Measurements from ENCODE around the gene HOXA11. TPM values are rescaled to one million over a fixed set of nuclear protein-coding genes. Genes with fewer than 3 reads are reported as not detected.

Gene HOXA11
- total RNA-seq, 2 experiments from 2014 or later, result 0.13 to 0.18 TPM

DNA sequence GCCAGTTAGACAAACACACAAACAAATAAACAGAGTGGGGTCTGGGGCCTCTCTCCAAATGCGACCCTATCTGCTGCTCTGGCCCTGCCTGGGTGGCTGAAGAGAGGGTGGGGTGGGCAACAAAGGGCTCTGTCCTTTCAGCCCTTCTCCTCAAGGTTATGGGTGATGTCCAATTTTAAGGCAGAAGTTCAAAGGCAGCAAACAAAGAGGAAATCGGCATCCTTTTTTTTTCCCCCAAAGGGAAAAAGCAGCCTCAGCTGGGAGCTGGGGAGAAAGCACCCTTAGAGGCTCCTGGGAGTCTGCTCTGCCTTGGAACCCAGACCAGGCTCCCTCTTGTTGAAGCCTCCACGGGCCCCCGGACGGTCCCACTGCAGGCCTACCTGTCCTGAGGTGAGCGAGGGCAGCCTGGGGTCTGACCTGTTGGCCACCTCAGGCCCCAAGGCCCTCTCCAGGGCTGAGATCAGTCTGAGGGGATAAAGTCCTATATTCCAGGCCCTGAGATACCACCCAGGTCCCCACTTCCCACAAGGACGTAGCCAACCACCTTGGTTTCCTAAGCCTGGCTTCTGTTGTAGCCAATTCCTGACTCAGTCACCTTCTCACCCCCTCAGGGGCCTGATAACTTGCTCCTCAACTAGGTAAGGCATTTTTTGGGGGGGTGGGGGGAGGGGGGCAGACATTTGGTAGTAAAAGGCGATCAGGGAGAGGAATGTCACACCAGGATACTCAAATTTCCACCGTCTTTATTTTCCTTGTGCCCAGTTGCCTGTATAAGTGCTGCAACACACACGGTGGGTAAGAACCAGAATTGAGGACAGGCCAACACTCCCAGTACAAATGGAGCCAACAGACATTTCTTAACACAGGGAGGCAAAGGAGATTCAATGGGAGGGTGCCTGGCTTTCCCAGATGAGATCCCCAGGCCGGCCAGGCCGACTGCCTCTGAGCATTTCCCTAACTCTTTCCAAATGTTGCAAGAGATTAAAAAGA, 4.3 kb downstream of the HOXA11 start:
- Mint-ChIP-seq H3K27ac (no peak overlapping the region), H3K4me1 (ENCODE audit: low read depth) (peaks cover 15% of the 10 kb centered on the region), H3K27me3 (peaks cover 69% of the 10 kb centered on the region), H3K9me3 (no peaks in the 10 kb centered on the region), H3K36me3 (ENCODE audit: low read depth) (no peaks in the 10 kb centered on the region), H3K4me3 (no peak overlapping the region)
- DNase-seq (no peak), ATAC-seq (no peak)
- CTCF ChIA-PET, result interaction anchor here (0.7 to 10.4 kb wide), 27 partner anchors 8 to 1288 kb away, joined by 3 to 61 read pairs (median 5); partner anchors contain the start of genes EVX1, HOXA3 and HOXA7
- intact Hi-C loops (cut with micrococcal nuclease), result no loop called here
- TF ChIP-seq, protein P1, sequence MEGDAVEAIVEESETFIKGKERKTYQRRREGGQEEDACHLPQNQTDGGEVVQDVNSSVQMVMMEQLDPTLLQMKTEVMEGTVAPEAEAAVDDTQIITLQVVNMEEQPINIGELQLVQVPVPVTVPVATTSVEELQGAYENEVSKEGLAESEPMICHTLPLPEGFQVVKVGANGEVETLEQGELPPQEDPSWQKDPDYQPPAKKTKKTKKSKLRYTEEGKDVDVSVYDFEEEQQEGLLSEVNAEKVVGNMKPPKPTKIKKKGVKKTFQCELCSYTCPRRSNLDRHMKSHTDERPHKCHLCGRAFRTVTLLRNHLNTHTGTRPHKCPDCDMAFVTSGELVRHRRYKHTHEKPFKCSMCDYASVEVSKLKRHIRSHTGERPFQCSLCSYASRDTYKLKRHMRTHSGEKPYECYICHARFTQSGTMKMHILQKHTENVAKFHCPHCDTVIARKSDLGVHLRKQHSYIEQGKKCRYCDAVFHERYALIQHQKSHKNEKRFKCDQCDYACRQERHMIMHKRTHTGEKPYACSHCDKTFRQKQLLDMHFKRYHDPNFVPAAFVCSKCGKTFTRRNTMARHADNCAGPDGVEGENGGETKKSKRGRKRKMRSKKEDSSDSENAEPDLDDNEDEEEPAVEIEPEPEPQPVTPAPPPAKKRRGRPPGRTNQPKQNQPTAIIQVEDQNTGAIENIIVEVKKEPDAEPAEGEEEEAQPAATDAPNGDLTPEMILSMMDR (IDR thresholded peaks at IDR 0.05), result no peak
- POLR2A ChIA-PET, result no interaction called here

DNA sequence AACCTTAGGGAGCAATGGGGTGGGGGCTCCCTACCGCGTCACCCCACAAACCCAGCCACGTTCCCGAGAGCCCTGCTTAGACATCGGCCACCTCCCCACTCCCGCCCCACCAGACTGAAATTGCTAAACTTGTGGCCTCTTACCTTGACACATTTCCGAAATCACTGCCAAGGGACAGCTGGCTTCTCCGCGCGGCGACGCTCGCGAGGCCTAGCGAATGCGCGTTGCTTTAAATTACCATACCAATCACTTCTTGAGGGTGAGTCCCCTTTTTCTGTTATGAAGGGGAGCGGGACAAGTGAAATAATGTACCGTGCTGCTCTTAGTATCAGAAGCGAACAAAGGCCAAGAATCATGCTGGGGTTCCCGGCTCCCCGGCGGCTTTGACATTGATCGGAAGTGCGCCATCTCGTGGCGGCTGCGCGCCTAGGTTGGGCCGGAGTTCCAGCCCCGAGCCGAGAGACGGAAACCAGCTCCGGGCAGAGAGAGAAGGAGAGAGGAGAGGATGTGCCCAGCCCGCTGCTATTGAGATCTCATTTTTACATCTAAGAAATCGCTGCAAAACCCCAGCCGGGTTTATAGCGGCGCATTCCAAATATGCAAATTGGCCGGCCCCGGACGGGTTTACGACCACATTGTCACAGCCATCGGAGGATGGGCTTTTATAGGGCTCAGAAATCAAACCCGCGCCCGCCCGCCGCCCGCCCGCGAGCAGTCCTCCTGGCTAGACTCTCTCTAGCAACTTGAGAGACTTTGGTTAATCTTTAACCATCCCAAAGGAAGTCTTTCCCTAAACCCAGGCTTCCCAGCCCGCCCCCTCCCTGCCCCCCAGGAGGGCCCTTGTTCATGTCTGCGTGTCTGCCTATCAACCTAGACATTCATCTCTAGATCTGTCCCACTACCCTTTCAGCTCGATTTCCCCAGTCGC, 5.3 kb downstream of the HOXA11 start:
- peak; percentile 73 for DNase-seq
- H3K27ac Mint-ChIP-seq, result no peak overlapping the region
- intact Hi-C loops (cut with micrococcal nuclease), result no loop called here
- no peak overlapping the region for H3K4me3 Mint-ChIP-seq
- H3K36me3 Mint-ChIP-seq (ENCODE audit: low read depth), result no peaks in the 10 kb centered on the region
- TF ChIP-seq, protein P1 (IDR thresholded peaks at IDR 0.05), result peak; percentile 84
- POLR2A ChIA-PET, result no interaction called here
- CTCF ChIA-PET, result interaction anchor here (0.6 to 10.4 kb wide), 37 partner anchors 9 to 1287 kb away, joined by 3 to 61 read pairs (median 4); partner anchors contain the start of genes EVX1, HOXA3 and HOXA7
- peaks cover 5% of the 10 kb centered on the region for H3K4me1 Mint-ChIP-seq (ENCODE audit: low read depth)
- no peaks in the 10 kb centered on the region for H3K9me3 Mint-ChIP-seq
- peaks cover 68% of the 10 kb centered on the region for H3K27me3 Mint-ChIP-seq
- peak; percentile 78 for ATAC-seq

DNA sequence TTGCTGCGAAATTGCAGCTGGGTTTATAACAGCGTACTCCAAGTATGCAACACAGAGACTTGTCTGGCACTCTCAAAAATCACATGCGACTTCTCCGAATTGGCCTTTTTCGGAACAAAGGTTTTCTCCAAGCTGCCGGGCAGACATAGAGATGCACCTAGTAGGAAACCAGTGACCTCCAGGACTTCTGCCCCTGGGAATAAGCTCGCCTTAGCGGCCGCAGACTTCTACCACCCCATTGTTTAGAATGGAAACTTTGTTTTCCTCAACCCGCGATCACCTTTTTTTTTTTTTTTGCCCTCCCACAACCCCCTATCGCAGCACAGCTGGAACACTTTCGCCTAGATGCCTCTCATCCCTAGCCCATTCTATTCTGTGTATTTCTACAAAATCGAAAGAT, 6.0 kb downstream of the HOXA11 start:
- TF ChIP-seq, protein P1 (IDR thresholded peaks at IDR 0.05), result no peak
- ATAC-seq (no peak), DNase-seq (no peak)
- CTCF ChIA-PET, result interaction anchor here (0.6 to 10.4 kb wide), 29 partner anchors 9 to 1287 kb away, joined by 3 to 61 read pairs (median 5); partner anchors contain the start of genes EVX1 and HOXA6
- peaks cover 70% of the 10 kb centered on the region for H3K27me3 Mint-ChIP-seq
- H3K4me1 Mint-ChIP-seq (ENCODE audit: low read depth), result peaks cover 6% of the 10 kb centered on the region
- H3K4me3 Mint-ChIP-seq, result no peak overlapping the region
- no peaks in the 10 kb centered on the region for H3K36me3 Mint-ChIP-seq (ENCODE audit: low read depth)
- POLR2A ChIA-PET, result no interaction called here
- no peak overlapping the region for H3K27ac Mint-ChIP-seq
- no peaks in the 10 kb centered on the region for H3K9me3 Mint-ChIP-seq
- intact Hi-C loops (cut with micrococcal nuclease), result no loop called here

GRCh38 chr7:27178366-27178765, 6.7 kb downstream of the HOXA11 start:
- intact Hi-C loops (cut with micrococcal nuclease), result no loop called here
- Mint-ChIP-seq H3K36me3 (ENCODE audit: low read depth) (no peaks in the 10 kb centered on the region), H3K4me3 (no peak overlapping the region), H3K4me1 (ENCODE audit: low read depth) (peaks cover 6% of the 10 kb centered on the region), H3K27me3 (peaks cover 70% of the 10 kb centered on the region), H3K27ac (no peak overlapping the region), H3K9me3 (no peaks in the 10 kb centered on the region)
- ChIA-PET POLR2A (interaction anchor here (1.1 kb wide), 1 partner anchor 16 kb away, joined by 3 read pairs; no protein-coding TSS in a partner anchor), CTCF (interaction anchor here (0.9 to 10.4 kb wide), 15 partner anchors 9 to 497 kb away, joined by 3 to 61 read pairs (median 8); partner anchors contain the start of gene HOXA6)
- TF ChIP-seq, protein P1 (IDR thresholded peaks at IDR 0.05), result no peak
- DNase-seq (no peak), ATAC-seq (no peak)

All from activated CD8-positive, alpha-beta T cell treated with anti-CD3 and anti-CD28 coated beads for 36 hours (primary cell).